ENCODE measurements around the gene FOXO3. TPM values are rescaled to one million over a fixed set of nuclear protein-coding genes. Genes with fewer than 3 reads are reported as not detected.
A peak's percentile ranks its signal among the peaks of the same experiment; 100 is the strongest.

Gene FOXO3
- total and polyA plus RNA-seq, 7 donors: 20.6 to 160 (median 76.5) TPM

GRCh38 chr6:108576709-108577108, 16.0 kb downstream of the FOXO3 start:
- H3K27me3 ChIP-seq (ENCODE audit: insufficient read depth in 3 of 3, low read length in 2 of 3): no peaks in the 10 kb centered on the region
- peaks cover 3 to 14% of the 10 kb centered on the region in 2 donors for H3K36me3 ChIP-seq (ENCODE audit: insufficient read depth in 1 of 2, low read depth in 1 of 2)
- peak overlapping the region; percentile 65 for H3K27ac ChIP-seq
- 31 to 50% (median 32%) methylated on average over 1 of the region's 1 CpG for WGBS, 3 donors
- TF ChIP-seq CTCF (IDR thresholded peaks at IDR 0.05): no peak
- H3K4me3 ChIP-seq: no peak overlapping the region
- ATAC-seq: no peak
- no peaks in the 10 kb centered on the region for H3K9me3 ChIP-seq
- intact Hi-C loops (cut with DNase I): no loop called here
- DNase-seq: no peak
- peaks cover 88% of the 10 kb centered on the region for H3K4me1 ChIP-seq

- no peak for TF ChIP-seq CTCF (IDR thresholded peaks at IDR 0.05)
- peaks cover 99% of the 10 kb centered on the region for H3K4me1 ChIP-seq
- no peak for DNase-seq
- H3K9me3 ChIP-seq: no peaks in the 10 kb centered on the region
- no peaks in the 10 kb centered on the region for H3K27me3 ChIP-seq (ENCODE audit: insufficient read depth in 3 of 3, low read length in 2 of 3)
- ATAC-seq: no peak
- no peak overlapping the region for H3K4me3 ChIP-seq
- intact Hi-C loops (cut with DNase I): no loop called here
- 96 to 98% (median 98%) methylated on average over 4 of the region's 4 CpGs for WGBS, 3 donors
- H3K27ac ChIP-seq: peak overlapping the region; percentile 66
- peaks cover 3 to 6% of the 10 kb centered on the region in 2 donors for H3K36me3 ChIP-seq (ENCODE audit: insufficient read depth in 1 of 2, low read depth in 1 of 2)
Measured at GRCh38 chr6:108578166-108578565, 17.4 kb downstream of the FOXO3 start.

GRCh38 chr6:108578595-108579327, 18.0 kb downstream of the FOXO3 start:
- ATAC-seq: peak in 3 of 4 donors; percentile 44 to 60 (median 47)
- TF ChIP-seq CTCF (IDR thresholded peaks at IDR 0.05): no peak
- Histone ChIP-seq H3K27ac (peak overlapping the region; percentile 66), H3K9me3 (no peaks in the 10 kb centered on the region), H3K4me3 (no peak overlapping the region), H3K36me3 (ENCODE audit: insufficient read depth in 1 of 2, low read depth in 1 of 2) (peaks cover under 1 to 3% of the 10 kb centered on the region in 2 donors), H3K27me3 (ENCODE audit: insufficient read depth in 3 of 3, low read length in 2 of 3) (no peaks in the 10 kb centered on the region), H3K4me1 (peaks cover 99% of the 10 kb centered on the region)
- WGBS, 3 donors: 65 to 80% (median 67%) methylated on average over 9 of the region's 9 CpGs
- DNase-seq: no peak
- intact Hi-C loops (cut with DNase I): no loop called here

GRCh38 chr6:108579328-108579721, 18.6 kb downstream of the FOXO3 start:
- Histone ChIP-seq H3K27ac (peak overlapping the region; percentile 66), H3K27me3 (ENCODE audit: insufficient read depth in 3 of 3, low read length in 2 of 3) (no peaks in the 10 kb centered on the region), H3K36me3 (ENCODE audit: insufficient read depth in 1 of 2, low read depth in 1 of 2) (peaks cover 0 to 3% of the 10 kb centered on the region in 2 donors), H3K9me3 (no peaks in the 10 kb centered on the region), H3K4me3 (no peak overlapping the region), H3K4me1 (peaks cover 98% of the 10 kb centered on the region)
- intact Hi-C loops (cut with DNase I): no loop called here
- TF ChIP-seq CTCF (IDR thresholded peaks at IDR 0.05): no peak
- ATAC-seq (no peak), DNase-seq (no peak)
- WGBS, 3 donors: 63 to 86% (median 74%) methylated on average over 2 of the region's 2 CpGs

Data from psoas muscle (tissue), 8 donors.